Hippocampal formation (tissue), 2 donors: Measurements from ENCODE around the gene DNAH7.
"Not testable (repeated sequence)": the region's sequence is repeated elsewhere in the genome, so short reads cannot be mapped to it uniquely, and the experiment has no call there.

ENCODE experiments used
- DNase-seq, 2 donors: peaks; one replicate each; lab custom pipeline; 2025; lab: John Stamatoyannopoulos, UW

The DNAH7 gene

DNA sequence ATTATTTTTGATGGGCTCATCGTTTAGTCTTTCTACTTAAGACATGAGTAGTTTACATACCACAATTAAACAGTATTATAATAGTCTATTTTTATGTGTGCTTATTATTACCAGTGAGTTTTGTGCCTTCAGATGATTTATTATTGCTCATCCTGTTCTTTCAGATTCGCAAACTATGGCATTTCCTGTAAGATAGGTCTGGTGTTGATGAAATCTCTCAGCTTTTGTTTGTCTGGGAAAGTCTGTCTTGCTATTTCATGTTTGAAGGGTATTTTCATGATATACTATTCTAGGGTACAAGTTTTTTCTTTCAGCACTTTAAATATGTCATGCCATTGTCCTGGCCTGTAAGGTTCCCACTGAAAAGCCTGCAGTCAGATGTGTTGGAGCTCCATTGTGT lies 101.3 kb downstream of the DNAH7 start:
- DNase-seq: no peak

GRCh38 chr2:195961873-195962272 lies 106.8 kb downstream of the DNAH7 start:
- DNase-seq: no peak

DNA sequence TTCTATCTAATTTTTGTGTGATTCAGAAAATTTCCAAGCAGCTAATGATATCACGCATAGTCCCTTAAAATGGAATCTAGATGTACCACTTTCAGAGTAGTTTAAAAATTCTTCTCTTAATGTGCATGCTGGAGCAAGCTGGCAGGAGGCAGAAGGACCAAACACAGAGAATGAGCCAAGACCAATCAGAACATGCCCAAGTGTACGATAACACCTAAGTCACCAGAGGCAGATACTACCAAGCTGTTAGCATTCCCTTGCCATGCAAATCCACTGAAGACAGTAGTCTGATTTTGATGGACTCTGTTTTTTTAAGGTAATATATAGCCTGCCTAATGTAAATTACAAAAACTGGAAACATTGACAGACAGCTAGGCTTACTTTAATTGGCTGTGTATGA lies 109.3 kb downstream of the DNAH7 start:
- no peak for DNase-seq

- DNase-seq: no peak
These were observed 111.9 kb downstream of the DNAH7 start for GRCh38 chr2:195956725-195957124.

DNA sequence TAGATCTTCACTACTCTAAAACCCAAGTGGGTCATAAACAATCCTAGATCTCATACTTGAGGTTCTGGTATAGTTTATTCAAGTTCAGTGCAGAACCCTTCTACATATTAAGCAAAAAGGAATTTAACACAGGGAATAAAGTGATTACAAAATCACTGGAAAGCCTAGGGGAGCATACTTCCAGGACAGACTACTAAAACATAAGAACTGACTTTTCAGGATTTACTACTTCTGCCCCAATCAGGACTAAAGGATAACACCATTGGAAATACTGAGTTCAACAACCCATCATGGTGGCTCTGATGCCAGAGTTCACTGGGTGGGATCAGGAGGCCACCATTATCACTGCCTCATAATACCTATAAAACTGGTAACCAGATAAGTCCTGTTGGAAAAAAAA lies 123.6 kb downstream of the DNAH7 start:
- DNase-seq: no peak

DNA sequence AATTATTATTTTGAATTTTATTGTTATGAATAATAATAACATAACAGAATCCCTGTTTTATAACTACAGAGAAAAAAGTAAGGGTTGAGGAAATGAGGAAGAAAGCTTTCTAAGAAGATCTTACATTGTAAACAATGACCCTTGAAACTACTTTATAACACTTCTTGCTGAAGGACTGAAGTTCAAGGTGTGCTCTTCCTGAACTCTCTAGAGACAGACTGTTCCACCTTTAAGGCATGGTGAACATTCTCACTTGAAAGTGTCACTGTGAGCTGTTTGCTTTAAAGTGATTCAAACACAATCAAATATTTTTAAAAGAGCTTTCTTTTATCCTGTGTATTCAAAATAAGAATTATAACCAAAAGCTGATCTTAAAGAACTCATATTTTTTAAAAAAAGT lies 131.5 kb downstream of the DNAH7 start:
- no peak for DNase-seq

DNA sequence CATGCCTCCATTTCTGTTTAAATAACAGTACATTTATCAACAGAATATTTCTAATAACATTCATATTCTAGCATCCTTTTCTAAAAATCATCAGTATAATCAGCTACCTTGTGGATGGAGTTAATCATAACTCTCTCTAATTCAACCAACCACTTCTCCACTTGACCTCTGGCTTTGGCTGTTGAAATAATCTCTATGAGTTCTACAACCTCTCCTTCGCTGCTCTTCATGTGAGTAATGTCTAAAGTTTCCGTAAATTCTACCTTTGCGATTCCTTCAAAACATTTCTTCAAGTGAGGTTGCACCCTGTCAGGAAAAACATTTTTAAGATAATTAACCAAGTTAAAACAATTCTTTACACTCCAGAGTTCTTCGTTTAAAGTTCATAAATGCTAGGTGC lies 134.2 kb downstream of the DNAH7 start:
- no peak for DNase-seq

- no peak for DNase-seq
These were observed 139.1 kb downstream of the DNAH7 start for GRCh38 chr2:195929531-195929930.

DNA sequence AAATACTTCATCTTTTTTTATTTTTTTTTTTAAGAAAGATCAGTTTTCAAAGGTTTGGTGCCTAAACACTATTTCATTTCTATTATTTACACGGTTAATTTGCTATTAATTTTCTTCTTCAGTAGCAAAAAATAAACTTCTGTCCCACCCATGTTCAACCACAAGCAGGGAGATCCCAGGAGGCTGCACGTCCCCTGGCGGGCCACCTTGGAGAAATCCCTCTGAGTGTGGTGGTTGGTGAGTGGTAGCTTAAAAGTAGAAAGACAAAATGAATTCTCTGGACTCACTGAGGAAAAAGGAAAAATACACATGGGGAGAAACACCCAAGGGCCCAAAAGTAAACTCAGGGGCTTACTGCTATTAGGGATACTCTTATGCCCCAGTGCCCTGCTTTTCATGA lies 143.5 kb downstream of the DNAH7 start:
- no peak for DNase-seq

GRCh38 chr2:195923889-195924288 lies 144.7 kb downstream of the DNAH7 start:
- DNase-seq: no peak

GRCh38 chr2:195917021-195917600 lies 151.5 kb downstream of the DNAH7 start:
- not testable (repeated sequence) for DNase-seq

GRCh38 chr2:195912079-195912478 lies 156.6 kb downstream of the DNAH7 start:
- DNase-seq: peak in 1 of 2 donors; percentile 8

GRCh38 chr2:195910570-195910969 lies 158.1 kb downstream of the DNAH7 start:
- DNase-seq: no peak

GRCh38 chr2:195909926-195910325 lies 158.7 kb downstream of the DNAH7 start:
- DNase-seq: no peak

- no peak for DNase-seq
These were observed 161.2 kb downstream of the DNAH7 start for GRCh38 chr2:195907474-195907873.

- no peak for DNase-seq
These were observed 164.7 kb downstream of the DNAH7 start for GRCh38 chr2:195903956-195904355.

- DNase-seq: no peak
These were observed 165.8 kb downstream of the DNAH7 start for GRCh38 chr2:195902857-195903256.

GRCh38 chr2:195899226-195899625 lies 169.4 kb downstream of the DNAH7 start:
- no peak for DNase-seq

- DNase-seq: peak; percentile 23 to 62
These were observed 170.0 kb downstream of the DNAH7 start for GRCh38 chr2:195898505-195899191.

DNA sequence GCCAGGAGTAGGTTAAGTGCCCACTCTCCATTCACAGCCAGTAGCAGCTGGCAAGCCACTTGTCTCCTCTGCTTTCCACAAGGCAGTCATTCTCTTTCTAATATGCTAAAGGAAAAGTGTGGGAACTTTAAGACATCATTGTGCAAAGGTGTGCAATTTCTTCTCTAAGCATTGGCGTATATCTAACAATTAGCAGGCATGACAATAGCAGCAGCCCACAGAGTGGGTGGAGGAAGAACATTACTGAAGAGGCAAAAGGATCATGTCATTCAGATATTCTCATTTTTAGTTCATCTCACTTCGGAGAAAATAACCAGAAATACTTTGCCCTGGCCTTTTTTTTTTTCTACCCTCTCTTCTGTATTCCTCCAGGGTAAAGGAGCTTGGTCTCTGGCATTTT lies 177.6 kb downstream of the DNAH7 start:
- no peak for DNase-seq

GRCh38 chr2:195879153-195879552 lies 189.5 kb downstream of the DNAH7 start:
- no peak for DNase-seq

- no peak for DNase-seq
These were observed 197.3 kb downstream of the DNAH7 start for GRCh38 chr2:195871326-195871725.

DNA sequence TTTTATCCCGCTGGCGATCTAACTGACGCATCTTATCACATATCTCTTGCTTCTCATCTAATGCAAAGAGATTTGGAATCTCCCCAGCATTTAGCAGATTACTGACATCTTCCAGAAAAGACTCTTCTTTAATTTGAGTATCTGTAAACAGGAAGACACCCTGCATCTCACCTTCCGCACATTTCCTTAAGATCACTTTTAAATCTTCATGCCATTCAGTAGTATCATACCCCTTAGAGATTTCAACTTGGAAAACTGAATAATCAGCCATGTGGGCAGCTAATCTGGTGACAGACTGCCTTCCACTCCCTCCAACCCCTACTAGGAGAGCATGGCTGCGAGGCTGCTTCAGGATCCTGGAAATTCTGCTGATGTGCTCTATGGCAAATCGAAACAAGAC lies 204.3 kb downstream of the DNAH7 start:
- no peak for DNase-seq

- no peak for DNase-seq
These were observed 205.1 kb downstream of the DNAH7 start for GRCh38 chr2:195863564-195863963.
